ENCODE data around the gene RSRC2.

The RSRC2 gene

DNA sequence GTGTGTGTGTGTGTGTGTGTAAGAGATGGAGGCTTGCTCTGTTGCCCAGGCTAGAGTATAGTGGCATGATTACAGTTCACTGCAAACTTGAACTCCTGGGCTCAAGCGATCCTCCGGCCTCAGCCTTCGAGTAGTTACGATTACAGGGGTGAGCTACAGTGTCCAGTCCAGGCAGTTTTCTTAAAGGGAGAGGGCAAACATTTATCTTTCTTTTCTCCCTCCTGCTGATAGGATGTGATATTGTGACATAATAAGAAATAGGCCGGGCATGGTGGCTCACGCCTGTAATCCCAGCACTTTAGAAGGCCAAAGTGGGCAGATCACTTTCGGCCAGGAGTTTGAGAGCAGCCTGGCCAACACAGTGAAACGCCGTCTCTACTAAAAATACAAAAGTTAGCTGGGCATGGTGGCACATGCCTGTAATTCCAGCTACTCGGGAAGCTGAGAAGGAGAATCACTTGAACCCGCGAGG is 72.5 kb downstream of the RSRC2 start:
- ATAC-seq (ENCODE audit: low read depth) (no peak), DNase-seq (ENCODE audit: low spot score) (no peak)
- Histone ChIP-seq H3K4me3 (ENCODE audit: severe bottlenecking) (no peak overlapping the region), H3K36me3 (ENCODE audit: low read depth) (no peaks in the 10 kb centered on the region), H3K27ac (ENCODE audit: poor library complexity, severe bottlenecking) (peak overlapping the region; percentile 44), H3K9me3 (ENCODE audit: severe bottlenecking) (no peaks in the 10 kb centered on the region), H3K4me1 (ENCODE audit: insufficient read depth, poor library complexity, severe bottlenecking) (peaks cover 4% of the 10 kb centered on the region), H3K27me3 (ENCODE audit: insufficient read depth, poor library complexity, severe bottlenecking) (no peaks in the 10 kb centered on the region)
- TF ChIP-seq CTCF (IDR thresholded peaks at IDR 0.05; ENCODE audit: poor library complexity, severe bottlenecking), result no peak
